Umbilical cord (tissue), 2 donors: ENCODE measurements around the gene NCCRP1. TPM values are rescaled to one million over a fixed set of nuclear protein-coding genes. Genes with fewer than 3 reads are reported as not detected.
A peak's percentile ranks its signal among the peaks of the same experiment; 100 is the strongest.

Experiments
- DNase-seq: peaks from one replicate; pipeline ENCODE4 v3.0.0-alpha.2; 2015; ENCODE audit warnings: low spot score
- total RNA-seq: library from RNA; depleted of rRNA; stranded (reverse); fragments of >200 nt; gene quantifications from one replicate; pipeline ENCODE4 v1.2.3, GENCODE V29; 2014; ENCODE audit warnings: low replicate concordance; ENCODE audit not compliant: insufficient read depth

The NCCRP1 gene
- total RNA-seq, 1 donor from 2014 or later: 1.4 TPM

DNA sequence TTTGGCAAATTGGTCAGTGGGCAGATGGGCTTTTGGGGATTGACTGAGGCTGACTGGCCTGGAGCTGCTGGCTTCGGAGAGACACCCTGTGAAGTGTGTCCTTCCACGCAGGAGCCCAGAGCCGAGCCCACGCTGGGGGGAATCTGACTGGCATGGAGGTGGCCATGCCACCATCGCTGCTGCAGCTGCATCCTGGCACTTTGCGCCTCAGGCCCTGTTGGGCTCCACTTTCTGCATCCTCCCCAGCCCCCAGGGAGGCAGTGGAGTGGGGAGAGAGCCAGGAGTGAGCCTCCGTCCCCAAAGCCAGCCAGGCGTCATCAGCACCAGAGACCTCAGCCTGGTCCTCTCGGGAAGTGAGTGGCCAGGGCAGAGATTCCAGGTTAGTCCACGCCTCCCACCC is 17.0 kb upstream of the NCCRP1 start:
- DNase-seq: no peak

DNA sequence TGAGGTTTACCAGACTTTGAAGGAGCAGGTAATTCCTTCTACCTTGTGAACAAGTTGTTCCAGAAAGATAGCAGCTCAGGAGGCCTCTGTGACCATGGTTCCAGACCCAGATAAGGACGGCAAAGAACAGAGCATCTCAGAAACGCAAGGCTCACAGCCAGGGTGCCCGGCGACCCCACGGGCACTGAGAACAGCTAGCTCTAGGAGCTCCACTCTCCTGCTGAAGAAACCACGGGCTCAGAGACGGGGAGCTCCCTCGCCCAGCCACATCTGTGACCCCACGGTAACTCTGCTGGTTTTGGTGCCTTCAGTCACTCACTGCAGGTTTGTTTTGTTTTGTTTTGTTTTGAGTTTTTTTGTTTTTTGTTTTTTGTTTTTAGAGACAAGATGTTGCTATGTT is 16.0 kb upstream of the NCCRP1 start:
- no peak for DNase-seq

DNA sequence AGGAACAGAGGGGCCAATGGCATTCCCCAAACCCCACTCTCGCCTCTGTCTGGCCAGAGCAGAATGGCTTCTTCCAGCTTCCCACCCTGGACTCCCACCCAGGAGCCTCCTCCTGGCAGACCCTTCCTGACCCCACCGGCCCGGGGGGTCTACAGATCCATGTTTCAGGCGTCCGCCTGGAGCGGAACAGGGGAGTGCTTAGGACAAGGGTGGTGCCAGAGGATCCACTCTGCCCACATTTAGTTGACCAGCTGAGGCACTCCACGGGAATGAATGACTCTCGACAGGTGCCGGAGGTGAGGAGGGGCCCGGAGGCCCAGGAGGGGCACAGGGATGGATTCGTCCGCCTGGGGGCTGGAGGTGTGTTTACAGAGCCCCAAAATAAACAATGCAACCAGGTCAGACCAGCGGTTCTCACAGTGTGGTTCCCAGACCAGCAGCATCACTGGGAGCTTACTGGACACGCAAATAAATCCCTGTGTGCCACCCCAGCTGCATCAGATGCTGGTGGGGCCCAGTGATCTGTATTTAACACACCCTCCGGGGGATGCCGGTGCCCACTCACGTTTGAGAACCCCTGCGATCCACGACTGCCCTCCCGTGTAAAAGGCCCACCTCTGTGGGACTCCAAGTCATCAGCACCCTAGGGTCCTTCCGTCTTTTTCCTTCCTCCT is 15.1 kb upstream of the NCCRP1 start:
- DNase-seq: no peak

DNA sequence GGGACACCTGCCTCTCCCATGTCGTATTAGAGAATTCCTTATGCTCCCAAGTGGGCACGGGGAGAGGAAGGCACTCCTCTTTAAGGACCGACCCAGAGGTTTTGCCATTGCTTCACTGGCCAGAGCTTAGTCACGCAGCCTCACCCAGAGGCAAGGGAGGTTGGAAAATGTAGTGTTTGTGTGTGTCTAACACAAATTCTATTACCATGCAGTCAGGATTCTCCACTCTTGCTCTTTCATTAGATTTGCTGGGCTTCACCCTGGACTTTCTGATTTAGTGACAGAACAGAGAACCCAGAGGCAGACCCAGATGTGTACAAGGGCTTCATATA is 14.6 kb upstream of the NCCRP1 start:
- DNase-seq: no peak

DNA sequence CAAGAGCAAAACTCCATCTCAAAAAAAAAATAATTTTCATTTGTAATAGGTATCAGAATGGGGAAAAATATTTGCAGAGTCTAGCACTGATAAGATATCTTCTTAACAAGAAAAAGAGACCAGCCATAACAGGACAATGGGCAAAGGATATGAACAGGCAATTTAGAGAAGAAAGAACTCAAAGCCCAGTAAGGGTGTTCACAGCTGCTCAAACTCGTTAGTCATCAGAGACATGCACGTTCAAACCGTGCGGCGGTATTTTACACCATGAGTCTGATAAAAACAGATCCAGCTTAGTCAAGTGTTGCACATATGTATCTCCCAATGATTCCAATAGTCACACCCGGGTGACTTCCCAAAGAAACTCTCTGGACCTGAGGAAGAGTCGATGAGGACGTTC is 13.7 kb upstream of the NCCRP1 start:
- DNase-seq: no peak

DNA sequence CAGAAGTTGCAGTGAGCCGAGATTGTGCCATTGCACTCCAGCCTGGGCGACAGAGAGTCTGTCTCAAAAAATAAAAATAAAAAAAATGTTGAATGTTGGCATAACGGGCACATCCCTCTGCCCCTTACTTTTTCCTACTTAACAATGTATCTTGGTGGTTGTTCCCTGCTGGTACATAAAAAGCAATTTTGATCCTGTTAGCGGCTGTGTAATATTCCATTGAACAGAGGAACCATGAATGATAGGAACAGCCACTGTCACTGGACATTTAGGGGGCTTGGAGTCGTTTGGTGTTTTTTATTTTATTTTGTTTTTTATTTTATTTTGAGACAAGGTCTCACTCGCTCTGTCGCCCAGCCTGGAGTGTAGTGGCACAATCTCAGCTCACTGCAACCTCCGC is 10.4 kb upstream of the NCCRP1 start:
- no peak for DNase-seq

DNA sequence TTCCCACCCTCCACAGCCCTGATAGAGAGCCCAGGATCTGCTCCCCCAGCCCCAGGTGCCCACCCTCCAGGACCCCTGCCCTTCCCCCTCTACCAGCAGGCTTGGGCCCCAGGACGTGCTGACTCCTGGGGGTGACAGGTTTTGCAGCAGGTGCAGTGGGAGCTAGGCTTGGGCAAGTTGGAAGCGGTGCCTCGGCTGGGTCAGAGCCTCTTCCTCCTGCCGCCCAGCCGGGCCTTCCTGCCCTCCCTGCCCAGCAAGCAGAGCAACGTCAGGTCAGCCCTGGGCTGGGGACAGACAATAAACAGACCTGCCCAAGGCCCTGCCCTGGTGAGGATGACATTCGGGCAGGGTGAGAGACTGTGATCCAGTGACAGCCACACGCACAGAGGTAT is 9.2 kb upstream of the NCCRP1 start:
- no peak for DNase-seq

DNA sequence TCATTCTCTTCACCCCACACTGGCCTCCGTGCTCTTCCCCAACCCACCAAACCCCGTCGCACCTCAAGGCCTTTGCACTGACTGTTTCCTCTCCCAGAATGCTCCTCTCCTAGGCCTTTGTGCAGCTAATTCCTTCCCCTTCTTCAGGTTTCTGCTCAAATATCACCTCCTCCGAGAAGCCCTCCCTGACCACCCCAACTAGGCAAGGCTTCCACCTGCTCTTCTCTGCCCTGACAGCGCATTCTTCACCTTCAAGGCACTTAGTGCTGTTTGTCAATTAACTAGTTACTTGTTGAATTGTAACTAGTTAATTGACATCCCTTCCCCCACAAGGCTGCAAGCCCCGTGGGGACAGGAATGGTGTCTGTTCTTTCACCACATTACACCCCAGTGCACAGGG is 7.8 kb upstream of the NCCRP1 start:
- DNase-seq: no peak

DNA sequence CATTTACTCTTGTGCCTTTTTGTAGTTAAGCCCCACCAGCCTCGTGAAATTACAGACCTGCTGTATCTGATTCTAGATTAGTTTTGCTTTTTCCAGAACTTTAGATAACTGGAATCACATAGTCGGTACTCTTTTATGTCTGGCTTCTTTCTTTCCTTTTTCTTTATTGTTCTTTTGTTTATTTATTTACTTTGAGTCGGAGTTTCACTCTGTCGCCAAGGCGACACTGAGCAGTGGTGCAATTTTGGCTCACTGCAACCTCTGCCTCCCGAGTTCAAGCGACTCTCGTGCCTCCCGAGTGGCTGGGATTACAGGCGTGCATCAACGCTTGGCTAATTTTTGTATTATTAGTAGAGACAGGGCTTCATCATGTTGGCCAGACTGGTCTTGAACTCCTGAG is 6.0 kb upstream of the NCCRP1 start:
- DNase-seq: no peak

DNA sequence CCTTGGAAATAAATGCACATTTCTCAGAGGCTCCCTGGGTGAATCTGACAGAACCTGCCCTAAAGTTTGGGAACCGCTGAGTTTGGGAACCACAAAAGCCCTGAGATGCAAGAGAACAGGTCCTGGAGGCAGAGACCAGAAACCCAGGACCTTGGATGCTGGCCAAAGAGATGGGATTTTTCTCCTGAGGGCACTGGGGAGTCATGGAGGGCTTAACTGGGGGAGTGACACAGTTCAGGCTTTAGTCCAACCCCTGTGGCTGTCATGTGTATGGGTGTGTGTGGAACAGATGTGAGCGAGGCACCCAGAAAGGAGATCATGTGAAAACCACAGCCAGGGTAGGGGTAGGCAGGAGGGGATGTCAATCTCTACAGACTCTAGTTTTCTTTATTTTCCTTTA is 3.9 kb upstream of the NCCRP1 start:
- DNase-seq: peak; percentile 40

DNA sequence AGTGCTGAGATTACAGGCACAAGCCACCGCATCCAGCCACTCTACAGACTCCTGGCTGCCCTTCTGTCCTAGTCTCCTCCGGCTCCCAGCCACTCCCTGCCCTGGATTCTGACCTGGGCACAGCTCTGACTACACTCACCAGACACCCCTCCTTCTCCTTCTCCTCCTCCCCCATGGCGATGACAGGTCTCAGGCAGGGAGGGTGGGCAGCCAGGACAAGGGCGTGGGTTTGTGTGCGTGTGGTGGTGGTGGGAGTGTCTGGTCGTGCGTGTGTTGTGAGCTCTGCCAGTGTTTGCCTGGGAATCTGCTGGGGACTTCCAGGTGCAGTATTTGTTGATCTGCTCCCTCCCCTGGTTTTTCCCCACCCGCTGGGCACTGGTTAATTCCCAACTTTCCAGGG is 3.0 kb upstream of the NCCRP1 start:
- DNase-seq: no peak

DNA sequence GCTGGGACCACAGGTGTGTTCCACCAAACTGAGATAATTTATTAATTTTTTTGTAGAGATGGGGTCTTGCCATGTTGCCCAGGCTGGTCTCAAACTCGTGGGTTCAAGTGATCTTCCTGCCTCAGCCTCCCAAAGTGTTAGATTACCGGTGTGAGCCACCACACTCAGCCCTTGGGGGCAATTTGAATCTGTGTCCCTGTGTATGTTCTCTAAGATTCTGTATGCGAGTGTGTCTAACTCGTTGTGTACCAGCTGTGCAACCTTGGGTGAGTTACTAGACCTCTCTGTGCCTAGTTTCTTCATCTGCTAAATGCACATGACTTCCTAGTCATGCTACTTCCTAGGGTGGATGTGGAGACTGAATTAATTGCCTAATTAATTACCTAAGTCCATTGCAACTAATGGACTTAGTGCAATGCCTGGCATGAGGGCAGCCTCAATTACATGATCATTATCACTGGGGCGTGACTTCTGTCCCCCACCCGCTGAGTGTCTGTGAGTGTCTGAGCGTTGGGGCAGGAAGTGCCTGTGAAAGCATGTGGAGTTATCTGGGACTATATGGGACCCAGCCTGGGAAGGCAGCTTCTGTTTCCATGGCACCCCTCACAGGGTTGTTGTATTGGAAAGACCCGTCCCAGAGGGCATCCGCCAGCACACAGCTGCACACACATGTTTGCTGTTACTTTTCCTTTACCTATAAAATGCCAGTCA is 1.8 kb upstream of the NCCRP1 start:
- DNase-seq: no peak

DNA sequence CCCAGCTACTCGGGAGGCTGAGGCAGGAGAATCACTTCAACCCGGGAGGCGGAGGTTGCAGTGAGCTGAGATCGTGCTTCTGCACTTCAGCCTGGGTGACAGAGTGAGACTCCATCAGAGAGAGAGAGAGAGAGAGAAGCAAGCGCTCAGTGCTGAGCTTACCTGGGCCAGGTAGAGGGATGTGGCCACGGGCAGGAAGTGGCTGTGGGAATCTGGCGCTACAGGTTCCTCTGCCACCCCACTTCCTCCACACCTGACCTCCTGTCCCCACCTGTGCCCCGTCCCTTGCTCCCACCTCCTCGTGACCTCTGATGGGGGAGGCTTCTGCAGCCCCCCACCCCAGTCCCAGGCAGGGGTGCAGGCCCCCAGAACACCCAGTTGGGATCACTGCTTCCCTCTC is 1.0 kb upstream of the NCCRP1 start:
- DNase-seq: no peak

DNA sequence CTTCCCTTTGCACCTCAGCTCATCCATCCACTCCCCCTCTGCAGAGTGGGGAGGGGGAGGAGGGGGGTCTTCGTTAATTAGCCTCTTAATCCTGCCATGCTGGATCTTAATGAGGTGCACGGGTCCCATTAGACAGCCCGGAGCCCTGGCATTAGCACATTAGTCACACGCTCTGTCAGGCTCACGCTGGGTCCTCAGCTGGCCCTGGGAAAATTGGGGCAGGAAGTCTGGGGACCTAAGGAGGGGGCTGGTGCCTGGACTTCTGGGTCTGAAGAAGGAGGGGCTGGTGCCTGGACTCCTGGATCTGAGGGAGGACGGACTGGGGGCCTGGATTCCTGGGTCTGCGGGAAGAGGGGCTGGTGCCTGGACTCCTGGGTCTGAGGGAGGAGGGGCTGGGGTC is 444 bp upstream of the NCCRP1 start:
- no peak for DNase-seq

DNA sequence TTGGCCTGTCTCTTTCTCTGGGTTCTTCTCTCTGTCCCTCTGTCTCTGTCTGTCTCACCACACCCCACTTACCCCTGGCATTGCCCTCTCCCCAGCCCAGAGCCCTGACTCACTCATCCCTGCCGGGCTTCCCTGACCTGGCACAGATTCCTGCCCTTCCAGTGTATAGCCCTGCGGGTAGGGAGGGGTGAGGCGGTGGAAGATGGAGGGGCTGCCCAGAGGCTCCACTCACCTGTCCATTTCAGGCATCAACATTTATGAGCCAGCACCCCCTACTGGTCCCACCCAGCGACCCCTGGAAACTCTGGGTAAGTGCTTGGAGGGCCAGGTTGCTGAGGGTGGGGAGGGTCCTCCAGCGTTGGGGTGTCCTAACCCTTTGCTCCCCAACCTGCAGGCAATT is 1.0 kb downstream of the NCCRP1 start:
- no peak for DNase-seq

DNA sequence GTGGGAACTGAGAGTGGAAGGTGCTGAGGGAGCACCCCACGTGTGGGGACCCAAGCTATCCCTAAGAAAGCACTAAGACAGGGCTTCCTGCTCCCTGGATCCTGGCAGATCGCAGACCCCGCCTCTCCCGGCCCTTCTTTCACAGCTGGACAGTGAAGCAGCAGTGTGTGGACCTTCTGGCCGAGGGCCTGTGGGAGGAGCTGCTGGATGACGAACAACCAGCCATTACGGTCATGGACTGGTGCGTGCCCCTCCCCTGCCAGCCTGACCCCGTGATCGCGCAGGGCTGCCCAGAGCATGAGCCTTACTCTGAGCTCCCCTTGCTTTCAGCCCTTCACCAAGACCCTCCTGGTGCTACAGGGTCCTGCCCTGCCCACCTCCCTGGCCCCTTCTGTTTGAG is 2.3 kb downstream of the NCCRP1 start:
- peak; percentile 73 for DNase-seq

DNA sequence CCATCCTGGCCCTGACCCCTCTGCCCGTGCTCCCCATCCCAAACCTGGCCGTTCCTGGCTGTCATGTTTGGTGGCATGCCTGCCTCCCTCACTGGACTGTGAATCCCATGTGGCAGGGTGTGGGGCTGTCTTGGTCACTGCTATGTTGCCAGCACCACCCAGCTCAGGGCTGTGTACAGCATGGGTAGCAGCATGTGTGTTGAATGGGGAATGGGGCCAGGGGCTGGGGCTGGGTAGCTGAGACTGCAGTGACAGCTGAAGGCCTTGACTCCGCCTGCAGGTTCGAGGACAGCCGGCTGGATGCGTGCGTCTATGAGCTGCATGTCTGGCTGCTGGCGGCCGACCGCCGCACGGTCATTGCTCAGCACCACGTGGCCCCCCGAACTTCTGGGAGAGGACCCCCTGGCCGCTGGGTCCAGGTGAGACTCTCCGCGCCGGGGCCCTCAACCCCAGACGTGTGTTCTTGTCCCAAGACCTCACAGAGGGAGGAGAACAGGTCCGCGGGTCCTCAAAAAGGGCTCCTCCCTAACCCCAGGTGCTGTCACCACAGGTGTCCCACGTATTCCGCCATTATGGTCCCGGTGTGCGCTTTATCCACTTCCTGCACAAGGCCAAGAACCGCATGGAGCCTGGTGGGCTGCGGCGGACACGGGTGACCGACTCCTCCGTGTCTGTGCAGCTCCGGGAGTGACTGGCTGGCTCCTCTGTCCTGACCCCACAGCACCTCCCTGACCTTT is 3.5 kb downstream of the NCCRP1 start:
- no peak for DNase-seq

DNA sequence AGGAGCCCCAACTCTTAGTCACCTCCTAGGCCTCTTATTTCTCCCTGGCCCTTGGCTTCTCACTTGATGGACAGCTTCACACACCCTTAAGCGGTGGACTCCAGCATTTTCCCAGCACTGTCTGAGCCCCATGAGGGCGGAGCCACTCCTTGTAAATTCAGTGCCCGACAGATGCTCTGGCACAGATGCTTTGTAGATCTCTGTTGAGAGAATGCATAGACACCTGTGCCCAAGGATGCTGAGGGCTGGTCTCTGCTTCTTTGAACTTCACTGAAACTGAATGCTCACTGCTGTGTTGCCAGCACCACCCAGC is 4.0 kb downstream of the NCCRP1 start:
- no peak for DNase-seq

DNA sequence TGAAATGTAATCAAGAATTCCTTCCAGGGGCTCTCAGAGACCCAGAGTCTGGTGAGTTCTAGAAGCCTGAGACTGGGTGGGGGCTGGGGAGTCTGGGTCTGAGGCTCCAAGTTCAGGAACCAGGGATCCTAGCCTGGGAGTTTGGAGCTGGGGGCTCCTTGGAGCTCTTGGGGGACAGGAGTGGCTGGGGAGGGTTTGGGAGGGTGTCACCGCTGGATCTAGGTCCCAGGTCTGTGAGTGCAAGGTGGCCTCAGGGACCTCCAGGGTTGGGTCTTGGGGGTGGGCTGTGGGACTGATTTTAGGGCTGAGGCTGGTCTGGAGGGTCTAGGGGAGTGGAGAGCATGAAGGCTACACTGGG is 6.2 kb downstream of the NCCRP1 start:
- no peak for DNase-seq

DNA sequence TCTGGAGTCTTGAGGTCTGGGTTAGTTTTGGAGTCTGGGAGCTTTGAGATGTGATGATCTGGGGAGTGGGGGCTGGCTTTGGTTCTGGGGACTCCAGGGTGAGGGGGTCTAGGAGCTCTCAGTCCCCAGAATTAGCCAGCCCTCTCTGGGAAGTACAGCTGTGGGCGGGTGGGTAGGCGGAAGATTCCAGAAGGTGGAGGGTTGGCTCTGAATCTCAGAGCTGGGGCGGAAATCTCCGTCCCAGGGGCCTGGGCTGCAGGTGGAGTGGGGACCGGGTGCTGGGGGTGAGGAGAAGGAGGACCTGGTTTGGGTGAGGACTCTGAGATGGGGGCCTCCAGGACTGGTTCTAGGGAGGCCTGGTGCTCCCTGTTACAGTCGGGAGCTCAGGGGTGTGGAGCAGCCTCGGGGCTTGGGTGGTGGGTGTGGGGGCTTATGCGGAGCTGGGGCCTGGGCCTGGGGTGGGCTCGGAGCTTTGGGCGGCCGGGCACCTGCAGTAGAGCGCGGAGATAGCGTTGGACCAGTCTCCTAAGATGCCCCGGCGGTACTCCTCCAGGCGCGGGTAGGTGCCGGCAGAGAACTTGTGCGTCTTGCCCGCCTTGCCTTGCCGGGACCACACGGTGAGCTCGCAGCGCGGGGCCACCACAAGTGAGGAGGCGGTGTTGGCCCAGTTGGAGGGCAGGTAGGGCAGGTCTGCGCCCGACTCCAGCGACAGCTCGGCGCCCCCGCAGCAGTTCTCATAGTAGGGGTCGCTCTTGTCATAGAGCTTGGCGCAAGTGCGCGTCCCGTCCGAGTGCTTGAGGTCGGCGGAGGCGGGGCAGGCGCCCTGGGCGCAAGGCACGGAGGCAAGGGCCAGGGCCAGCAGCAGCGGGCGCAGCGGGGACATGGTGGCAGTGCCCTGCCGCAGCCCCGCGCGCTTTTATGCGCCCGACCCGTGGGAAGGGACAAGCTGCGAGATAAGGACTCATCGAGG is 6.9 kb downstream of the NCCRP1 start, which contains the start of gene SYCN:
SYCN (minus strand) TSS at position 892 of the 970 bp plus-strand sequence; CDS start at position 883, 9 bp downstream.
- DNase-seq: no peak

DNA sequence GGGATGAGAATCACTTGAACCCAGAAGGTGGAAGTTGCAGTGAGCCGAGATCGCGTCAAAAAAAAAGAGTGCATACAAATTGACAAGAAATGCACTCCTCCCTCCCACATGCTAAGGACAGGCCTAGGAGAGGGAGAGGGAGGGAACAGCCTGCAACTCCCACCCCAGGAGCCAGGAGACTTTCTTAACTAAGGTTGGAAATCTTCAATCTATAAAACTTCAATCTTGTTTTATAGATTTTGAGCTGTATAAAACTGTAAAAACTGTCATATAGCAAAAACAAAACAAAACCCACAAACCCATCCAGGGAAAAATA is 8.6 kb downstream of the NCCRP1 start:
- DNase-seq: no peak

DNA sequence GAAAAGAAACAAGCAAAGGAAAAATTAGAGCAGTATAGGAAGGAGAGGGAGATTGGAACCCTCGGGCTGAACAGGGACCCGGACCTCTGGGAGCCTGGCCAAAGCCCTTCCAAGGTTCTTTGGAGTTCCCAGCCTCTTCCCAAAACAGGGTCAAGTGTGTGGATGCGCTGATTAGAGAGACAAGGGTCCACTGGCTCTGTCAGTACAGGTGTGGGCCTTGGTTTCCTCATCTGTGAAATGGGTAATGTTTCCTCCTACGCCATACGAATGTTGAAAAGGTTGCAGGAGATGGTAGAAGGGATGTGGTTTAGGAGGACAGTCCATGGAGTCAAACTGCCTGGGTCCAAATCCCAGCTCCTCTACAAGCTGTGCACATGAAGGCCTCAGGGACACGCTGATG is 9.4 kb downstream of the NCCRP1 start:
- no peak for DNase-seq
